MM.1S (cell line): ENCODE results near the gene SCO2.

Source experiments
- DNase-seq: peaks from one replicate; pipeline ENCODE4 v3.0.0-alpha.2; 2015
- H2AFZ ChIP-seq: fragments of 300-600 bp; sonication (generic); 2 replicates; pipeline ENCODE4 v1.6.0; 2016; ENCODE audit warnings: antibody characterized with exemption, low read length
- H3F3A ChIP-seq: fragments of 300-600 bp; sonication (generic); 2 replicates; pipeline ENCODE4 v1.6.1; 2016; ENCODE audit warnings: mild to moderate bottlenecking, antibody characterized with exemption, low read length, moderate library complexity, mixed read lengths; ENCODE audit not compliant: insufficient read depth
- H3K27ac ChIP-seq: fragments of 300-600 bp; sonication (generic); 2 replicates; pipeline ENCODE4 v1.5.1; 2016; ENCODE audit warnings: mild to moderate bottlenecking, low read length
- H3K27me3 ChIP-seq: fragments of 300-600 bp; sonication (generic); replicated peaks from 2 replicates; pipeline ENCODE4 v1.6.0; 2016; ENCODE audit warnings: low read length; ENCODE audit not compliant: insufficient read depth
- H3K36me3 ChIP-seq: fragments of 300-600 bp; sonication (generic); replicated peaks from 2 replicates; pipeline ENCODE4 v1.6.1; 2016; ENCODE audit warnings: mild to moderate bottlenecking, low read length, mixed read lengths; ENCODE audit not compliant: insufficient read depth
- H3K4me1 ChIP-seq: fragments of 300-600 bp; sonication (generic); 2 replicates; pipeline ENCODE4 v1.6.1; 2016; ENCODE audit warnings: low read length, mixed read lengths
- H3K4me2 ChIP-seq: fragments of 300-600 bp; sonication (generic); 2 replicates; pipeline ENCODE4 v1.6.0; 2016; ENCODE audit warnings: low read depth, low read length
- H3K4me3 ChIP-seq: fragments of 300-600 bp; sonication (generic); 2 replicates; pipeline ENCODE4 v1.5.1; 2016; ENCODE audit warnings: low read length, mixed read lengths
- H3K79me2 ChIP-seq: fragments of 300-600 bp; sonication (generic); 2 replicates; pipeline ENCODE4 v1.6.1; 2016; ENCODE audit warnings: mixed run types, low read length, mixed read lengths
- H3K9ac ChIP-seq: fragments of 300-600 bp; sonication (generic); 2 replicates; pipeline ENCODE4 v1.6.1; 2016; ENCODE audit warnings: low read length, mixed read lengths
- H3K9me2 ChIP-seq: fragments of 300-600 bp; sonication (generic); replicated peaks from 2 replicates; pipeline ENCODE4 v1.6.1; 2016; ENCODE audit warnings: mild to moderate bottlenecking, low read length, mixed read lengths; ENCODE audit not compliant: insufficient read depth
- H3K9me3 ChIP-seq: fragments of 300-600 bp; sonication (generic); replicated peaks from 2 replicates; pipeline ENCODE4 v1.6.1; 2016; ENCODE audit warnings: mild to moderate bottlenecking, low read length, mixed read lengths; ENCODE audit not compliant: insufficient read depth
- H4K20me1 ChIP-seq: fragments of 300-600 bp; sonication (generic); 2 replicates; pipeline ENCODE4 v1.6.1; 2016; ENCODE audit warnings: mild to moderate bottlenecking, low read length, moderate library complexity, mixed read lengths; ENCODE audit not compliant: insufficient read depth
- EZH2 ChIP-seq: fragments of 300-600 bp; sonication (generic); optimal IDR thresholded peaks from 2 replicates; pipeline ENCODE3; 2017; ENCODE audit warnings: low read depth, mild to moderate bottlenecking, antibody characterized with exemption, low read length, mixed read lengths
- EZH2phosphoT487 ChIP-seq: fragments of 300-600 bp; sonication (generic); IDR thresholded peaks from 2 replicates; pipeline ENCODE4 v1.6.1; 2018; ENCODE audit warnings: antibody characterized with exemption, low read length
- TF ChIP-seq, protein P1 (sequence below): fragments of 300-600 bp; sonication (generic); IDR thresholded peaks from 2 replicates; pipeline ENCODE4 v1.5.1; 2016; ENCODE audit warnings: antibody characterized with exemption, low read length, mixed read lengths

SCO2 gene

DNA sequence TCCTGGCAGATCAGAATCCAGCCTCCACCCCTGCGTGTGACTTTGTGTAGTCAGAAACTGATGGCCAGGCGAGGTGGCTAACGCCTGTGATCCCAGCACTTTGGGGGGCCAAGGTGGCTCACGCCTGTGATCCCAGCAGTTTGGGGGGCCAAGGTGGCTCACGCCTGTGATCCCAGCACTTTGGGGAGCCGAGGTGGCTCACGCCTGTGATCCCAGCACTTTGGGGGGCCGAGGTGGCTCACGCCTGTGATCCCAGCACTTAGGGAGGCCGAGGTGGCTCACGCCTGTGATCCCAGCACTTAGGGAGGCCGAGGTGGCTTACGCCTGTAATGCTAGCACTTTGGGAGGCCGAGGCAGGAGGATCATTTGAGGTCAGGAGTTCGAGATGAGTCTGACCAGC is 12.2 kb downstream of the SCO2 start:
- H3K4me1 ChIP-seq, result peaks cover 6% of the 10 kb centered on the region

DNA sequence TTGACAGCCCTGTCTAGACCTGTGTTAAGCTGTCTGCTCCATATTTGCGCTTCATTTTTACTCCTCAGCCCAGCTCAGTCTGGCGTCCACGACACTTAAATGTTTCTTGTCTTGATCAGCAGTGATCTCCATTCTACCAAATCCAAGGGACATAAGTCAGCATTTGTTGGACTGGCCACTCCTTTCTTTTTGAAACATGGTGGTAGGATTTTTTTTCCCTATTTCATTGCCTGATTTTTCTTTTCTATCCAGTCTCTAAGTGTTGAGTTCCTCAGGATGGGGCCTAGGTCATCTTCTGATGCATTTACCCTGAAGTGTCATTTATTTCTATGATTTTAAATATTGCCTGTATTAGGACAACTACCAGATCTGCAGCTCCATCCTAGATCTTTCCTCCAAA is 16.5 kb downstream of the SCO2 start:
- H3K27ac ChIP-seq, result peak overlapping the region; percentile 84; the same call in 1 of the 2 replicates
- peaks cover 81% of the 10 kb centered on the region for H3K79me2 ChIP-seq
- H3K4me2 ChIP-seq, result peak overlapping the region; percentile 83
- peaks cover 6% of the 10 kb centered on the region for H3K4me1 ChIP-seq
- H3K9ac ChIP-seq, result peak overlapping the region; percentile 78
- peak overlapping the region; percentile 72 for H3K4me3 ChIP-seq
- no peaks in the 10 kb centered on the region for H3K9me2 ChIP-seq
- no peaks in the 10 kb centered on the region for H3F3A ChIP-seq
- TF ChIP-seq, protein P1, sequence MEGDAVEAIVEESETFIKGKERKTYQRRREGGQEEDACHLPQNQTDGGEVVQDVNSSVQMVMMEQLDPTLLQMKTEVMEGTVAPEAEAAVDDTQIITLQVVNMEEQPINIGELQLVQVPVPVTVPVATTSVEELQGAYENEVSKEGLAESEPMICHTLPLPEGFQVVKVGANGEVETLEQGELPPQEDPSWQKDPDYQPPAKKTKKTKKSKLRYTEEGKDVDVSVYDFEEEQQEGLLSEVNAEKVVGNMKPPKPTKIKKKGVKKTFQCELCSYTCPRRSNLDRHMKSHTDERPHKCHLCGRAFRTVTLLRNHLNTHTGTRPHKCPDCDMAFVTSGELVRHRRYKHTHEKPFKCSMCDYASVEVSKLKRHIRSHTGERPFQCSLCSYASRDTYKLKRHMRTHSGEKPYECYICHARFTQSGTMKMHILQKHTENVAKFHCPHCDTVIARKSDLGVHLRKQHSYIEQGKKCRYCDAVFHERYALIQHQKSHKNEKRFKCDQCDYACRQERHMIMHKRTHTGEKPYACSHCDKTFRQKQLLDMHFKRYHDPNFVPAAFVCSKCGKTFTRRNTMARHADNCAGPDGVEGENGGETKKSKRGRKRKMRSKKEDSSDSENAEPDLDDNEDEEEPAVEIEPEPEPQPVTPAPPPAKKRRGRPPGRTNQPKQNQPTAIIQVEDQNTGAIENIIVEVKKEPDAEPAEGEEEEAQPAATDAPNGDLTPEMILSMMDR, result no peak
- TF ChIP-seq EZH2phosphoT487, result no peak
- TF ChIP-seq EZH2, result no peak
- no peaks in the 10 kb centered on the region for H3K36me3 ChIP-seq
- H3K9me3 ChIP-seq, result no peaks in the 10 kb centered on the region
- no peaks in the 10 kb centered on the region for H3K27me3 ChIP-seq
- no peak for DNase-seq
- no peaks in the 10 kb centered on the region for H4K20me1 ChIP-seq
- 0 out of 2 replicates have a peak overlapping the region, but pooled peaks have one; percentile 84 for H2AFZ ChIP-seq

More for the DNA sequence above, 12.2 kb downstream of the SCO2 start:
- no peaks in the 10 kb centered on the region for H3F3A ChIP-seq
- peaks cover 7% of the 10 kb centered on the region; the same call in 1 of the 2 replicates for H4K20me1 ChIP-seq
- no peak overlapping the region for H3K4me2 ChIP-seq
- H3K9ac ChIP-seq, result no peak overlapping the region
- no peak overlapping the region for H3K27ac ChIP-seq
- H3K36me3 ChIP-seq, result 0 out of 2 replicates have a peak, but pooled peaks cover 3% of the 10 kb centered on the region
- TF ChIP-seq EZH2 (no peak), EZH2phosphoT487 (no peak)
- TF ChIP-seq, protein P1, result no peak
- H3K4me3 ChIP-seq, result no peak overlapping the region
- no peaks in the 10 kb centered on the region for H3K9me2 ChIP-seq
- DNase-seq, result no peak
- peaks cover 91% of the 10 kb centered on the region for H3K79me2 ChIP-seq
- H3K9me3 ChIP-seq, result no peaks in the 10 kb centered on the region
- H2AFZ ChIP-seq, result no peak overlapping the region
- H3K27me3 ChIP-seq, result no peaks in the 10 kb centered on the region

DNA sequence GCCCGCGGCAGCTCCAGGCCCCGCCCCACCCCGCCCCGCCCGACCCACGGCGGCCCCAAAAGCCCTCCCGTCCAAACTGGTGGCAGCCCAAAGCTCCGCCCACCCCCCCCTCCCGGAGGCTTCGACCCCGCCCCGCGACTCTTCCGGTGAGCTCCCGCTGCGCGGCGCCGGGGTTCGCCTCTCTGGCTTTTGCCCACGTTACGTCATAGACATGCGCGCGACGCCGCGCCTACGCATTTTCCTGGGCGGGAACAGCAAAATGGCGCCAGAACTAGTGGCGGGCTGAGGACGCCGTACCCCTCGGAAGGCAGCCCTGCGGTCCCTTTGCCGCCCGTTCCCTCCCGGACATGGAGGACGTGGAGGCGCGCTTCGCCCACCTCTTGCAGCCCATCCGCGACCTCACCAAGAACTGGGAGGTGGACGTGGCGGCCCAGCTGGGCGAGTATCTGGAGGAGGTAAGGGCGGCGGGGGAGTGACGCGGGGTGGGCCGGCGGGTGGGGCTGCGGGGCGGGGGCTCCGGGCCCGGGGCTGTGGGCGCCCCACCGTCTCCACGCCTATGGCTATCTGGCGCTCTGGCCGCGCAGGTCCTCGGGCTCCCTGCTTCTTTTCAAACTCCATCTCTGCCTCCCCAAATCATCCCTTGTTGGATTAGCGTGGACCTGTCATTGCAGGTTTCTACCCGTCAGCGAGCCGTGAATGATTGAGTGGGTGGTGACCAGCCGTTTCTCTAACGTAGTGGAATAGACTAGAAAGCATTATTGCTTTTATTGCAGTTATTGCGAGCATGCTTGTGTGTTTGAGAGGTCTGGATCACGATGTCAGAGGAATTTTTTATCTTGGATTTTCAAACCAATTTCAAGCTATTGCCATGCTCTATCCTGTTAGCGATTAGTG is 17.2 kb downstream of the SCO2 start, which contains the start of gene NCAPH2:
Gene NCAPH2 (plus strand): TSS at position 234 of the 894 bp plus-strand sequence. CDS start 114 bp downstream, at position 348.
- Histone ChIP-seq H3K27ac (peak within 1 kb of the TSS; percentile 84), H3K36me3 (no peaks in the 10 kb centered on the region), H2AFZ (peak within 1 kb of the TSS; percentile 92), H3K4me1 (peaks cover 6% of the 10 kb centered on the region), H3K79me2 (peaks cover 74% of the 10 kb centered on the region), H3K4me3 (peak within 1 kb of the TSS; percentile 89), H3K4me2 (peak within 1 kb of the TSS; percentile 94), H3F3A (no peaks in the 10 kb centered on the region), H3K9me2 (no peaks in the 10 kb centered on the region), H3K9ac (peak within 1 kb of the TSS; percentile 87), H3K9me3 (no peaks in the 10 kb centered on the region), H3K27me3 (no peaks in the 10 kb centered on the region), H4K20me1 (no peaks in the 10 kb centered on the region)
- peak; percentile 98 for DNase-seq
- TF ChIP-seq EZH2 (no peak), EZH2phosphoT487 (no peak)
- TF ChIP-seq, protein P1, result no peak
